Stimulated activated CD8-positive, alpha-beta memory T cell treated with anti-CD3 and anti-CD28 coated beads, Interleukin-7, amount 100 ng/mL, for 1 hour (primary cell): ENCODE data around the gene TKT.
"Not testable (repeated sequence)": the region's sequence is repeated elsewhere in the genome, so short reads cannot be mapped to it uniquely, and the experiment has no call there.

Experiments
- DNase-seq, 2 donors: peaks; one replicate each; pipeline ENCODE4 v3.0.0-alpha.2; 2020; ENCODE audit warnings: low read depth in 2 of 2

TKT gene

GRCh38 chr3:53259427-53260259, 3.8 kb upstream of the TKT start:
- DNase-seq = no peak

GRCh38 chr3:53258600-53259426, 3.0 kb upstream of the TKT start:
- no peak for DNase-seq

GRCh38 chr3:53257465-53257864, 1.6 kb upstream of the TKT start:
- no peak for DNase-seq

GRCh38 chr3:53256704-53257055, 858 bp upstream of the TKT start:
- no peak for DNase-seq

DNA sequence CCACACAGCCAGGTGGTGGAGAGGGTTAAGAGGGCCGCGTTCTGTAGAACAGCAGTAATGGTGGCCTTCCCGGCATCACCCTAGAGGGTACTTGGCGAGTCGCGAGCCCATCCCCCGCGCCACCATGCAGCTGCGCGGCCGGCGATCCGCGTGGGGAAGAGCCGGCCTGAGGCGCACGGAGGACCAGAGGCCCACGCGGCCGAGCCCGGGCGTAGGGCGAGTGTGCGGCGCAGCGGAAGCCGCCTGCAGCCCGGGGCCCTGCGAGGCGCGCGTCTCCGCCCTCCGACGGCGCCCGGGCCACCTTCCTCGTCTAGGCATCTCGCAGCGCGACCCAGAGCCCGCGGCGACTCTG, 423 bp downstream of the TKT start:
- DNase-seq = no peak

GRCh38 chr3:53254509-53255422, 1.1 kb downstream of the TKT start:
- no peak for DNase-seq

DNA sequence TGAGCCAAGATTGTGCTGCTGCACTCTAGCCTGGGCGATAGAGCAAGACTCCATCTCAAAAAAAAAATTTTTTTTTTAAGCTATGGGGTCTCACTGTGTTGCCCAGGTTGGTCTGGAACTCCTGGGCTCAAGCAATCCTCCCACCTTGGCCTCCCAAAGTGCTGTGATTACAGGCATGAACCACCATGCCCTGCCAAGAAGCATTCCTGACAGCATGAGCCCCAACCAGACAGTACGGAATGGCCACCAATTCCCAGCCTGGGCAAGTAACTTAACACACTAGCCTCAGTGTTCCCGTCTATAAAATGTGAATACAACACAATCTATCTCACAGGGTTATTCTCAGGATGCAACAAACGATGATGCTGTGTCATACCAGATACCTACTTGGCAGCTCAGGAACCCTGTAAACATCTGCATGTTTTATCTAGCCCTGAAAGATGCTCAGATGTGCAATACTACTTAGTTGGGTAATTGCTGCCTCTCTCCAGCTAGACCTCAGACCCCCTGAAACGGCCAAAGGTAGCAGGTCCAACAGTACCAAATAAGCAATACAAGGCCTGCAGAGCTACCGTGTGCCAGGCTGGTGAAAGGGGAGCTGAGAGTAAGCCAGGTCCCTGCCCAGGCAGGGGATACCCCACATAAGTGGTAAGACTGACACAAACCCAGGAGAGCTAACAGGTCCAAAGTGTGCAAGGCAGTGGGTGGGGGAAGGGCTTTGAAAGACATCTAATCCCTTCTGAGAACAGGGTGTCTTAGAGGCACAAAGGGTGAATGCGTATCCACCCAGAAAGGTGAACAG, 1.9 kb downstream of the TKT start:
- no peak for DNase-seq

GRCh38 chr3:53252947-53253322, 2.9 kb downstream of the TKT start:
- DNase-seq = not testable (repeated sequence)

GRCh38 chr3:53252096-53252946, 3.5 kb downstream of the TKT start:
- DNase-seq = no peak

GRCh38 chr3:53250881-53251605, 4.8 kb downstream of the TKT start:
- no peak for DNase-seq

DNA sequence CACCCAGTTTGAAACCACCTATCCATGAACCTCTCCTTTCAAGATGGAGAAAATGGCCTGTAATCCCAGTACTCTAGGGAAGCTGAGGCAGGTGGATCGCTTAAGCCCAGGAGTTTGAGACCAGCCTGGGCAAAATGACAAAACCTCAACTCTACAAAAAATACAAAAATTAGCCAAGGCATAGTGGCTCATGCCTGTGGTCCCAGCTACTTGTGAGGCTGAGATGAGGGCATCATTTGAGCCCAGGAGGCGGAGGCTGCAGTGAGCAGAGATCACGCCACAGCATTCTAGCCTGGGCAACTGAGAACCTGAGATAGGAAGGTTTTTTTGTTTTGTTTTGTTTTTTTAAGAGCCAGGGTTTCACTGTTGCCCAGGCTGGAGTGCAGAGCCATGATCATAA, 5.4 kb downstream of the TKT start:
- no peak for DNase-seq

DNA sequence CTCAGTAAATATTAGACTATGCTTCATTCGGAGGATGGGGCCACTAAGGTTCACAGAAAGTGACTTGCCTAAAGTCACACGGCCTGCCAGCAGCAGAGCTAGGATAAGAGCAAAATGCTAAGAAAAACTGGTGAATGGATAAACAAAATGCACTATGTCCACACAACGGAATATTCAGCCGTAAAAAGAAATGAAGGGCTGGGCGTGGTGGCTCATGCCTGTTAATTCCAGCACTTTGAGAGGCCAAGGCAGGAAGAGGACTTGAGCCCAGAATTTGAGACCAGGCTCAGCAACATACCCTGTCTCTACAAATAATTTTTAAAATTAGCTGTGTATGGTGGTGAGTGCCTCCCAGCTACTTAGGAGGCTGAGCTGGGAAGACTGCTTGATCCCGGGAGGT, 7.7 kb downstream of the TKT start:
- no peak for DNase-seq

DNA sequence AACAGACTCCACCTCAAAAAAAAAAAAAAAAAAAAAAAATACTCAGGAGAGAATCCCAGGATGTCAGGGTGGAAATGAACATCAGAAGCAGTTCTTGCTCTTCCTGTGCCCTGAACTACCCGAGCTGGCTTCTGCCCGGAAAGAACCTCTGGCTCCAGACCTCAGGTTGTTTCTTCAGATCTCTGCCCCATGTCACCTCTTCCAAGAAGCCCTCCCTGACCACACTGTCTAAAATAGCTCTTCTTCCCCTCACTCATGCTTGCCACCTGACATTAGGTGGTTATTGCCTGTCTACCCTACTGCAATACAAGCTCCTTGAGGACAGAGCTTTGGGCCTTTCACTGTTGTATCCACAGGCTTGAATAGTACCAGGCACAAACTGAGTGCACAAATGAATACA, 8.2 kb downstream of the TKT start:
- DNase-seq = no peak

GRCh38 chr3:53244271-53244670, 11.6 kb downstream of the TKT start:
- DNase-seq = no peak

DNA sequence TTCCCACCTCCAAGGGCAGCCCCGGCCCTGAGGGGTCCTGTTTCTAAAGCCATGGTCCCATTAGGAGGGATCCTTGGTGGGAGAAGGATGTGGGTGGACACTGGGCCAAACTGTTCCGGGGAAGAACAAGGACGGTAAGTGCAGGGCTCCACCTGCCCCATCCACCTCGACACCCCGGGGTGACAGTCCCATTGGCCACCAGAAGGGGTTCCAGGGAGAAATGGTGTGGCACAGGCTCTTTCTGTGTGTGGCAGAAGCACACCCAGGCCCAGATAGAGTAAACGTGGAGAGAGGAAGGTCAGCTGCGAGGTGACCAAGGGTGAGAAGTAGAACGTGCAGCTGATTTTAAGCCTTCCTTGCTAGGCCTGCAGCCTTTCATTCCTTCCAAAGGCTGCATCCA, 12.0 kb downstream of the TKT start:
- DNase-seq = no peak

GRCh38 chr3:53243165-53243564, 12.7 kb downstream of the TKT start:
- DNase-seq = no peak

DNA sequence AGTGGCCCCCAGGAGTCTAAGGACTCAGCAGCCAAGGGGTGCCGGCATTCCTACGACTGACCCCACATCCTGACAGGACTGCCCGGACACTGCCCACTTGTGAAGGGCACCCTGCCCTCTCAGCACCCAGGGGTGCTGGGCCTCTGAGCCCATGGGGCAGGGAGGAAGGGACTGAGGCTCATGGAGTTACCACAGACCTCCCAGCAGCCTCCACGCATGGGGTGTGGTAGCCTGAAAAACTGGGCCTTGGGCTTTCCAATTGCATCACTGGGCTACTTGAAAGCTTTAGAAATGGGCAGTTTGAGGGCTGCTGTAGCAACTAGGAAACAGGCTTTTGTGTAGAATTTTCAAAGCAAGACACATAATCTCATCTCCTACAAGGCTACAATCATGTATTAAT, 13.2 kb downstream of the TKT start:
- no peak for DNase-seq

GRCh38 chr3:53242155-53242554, 13.7 kb downstream of the TKT start:
- DNase-seq = no peak

- DNase-seq = no peak
Observed at GRCh38 chr3:53240989-53241972, 14.5 kb downstream of the TKT start.
